Epidermal melanocyte (primary cell): ENCODE measurements around the gene KIF4A.

Experiments used
- DNase-seq: peaks from one replicate; pipeline ENCODE4 v3.0.0; 2011; ENCODE audit warnings: low spot score; ENCODE audit not compliant: insufficient read length

Gene KIF4A

DNA sequence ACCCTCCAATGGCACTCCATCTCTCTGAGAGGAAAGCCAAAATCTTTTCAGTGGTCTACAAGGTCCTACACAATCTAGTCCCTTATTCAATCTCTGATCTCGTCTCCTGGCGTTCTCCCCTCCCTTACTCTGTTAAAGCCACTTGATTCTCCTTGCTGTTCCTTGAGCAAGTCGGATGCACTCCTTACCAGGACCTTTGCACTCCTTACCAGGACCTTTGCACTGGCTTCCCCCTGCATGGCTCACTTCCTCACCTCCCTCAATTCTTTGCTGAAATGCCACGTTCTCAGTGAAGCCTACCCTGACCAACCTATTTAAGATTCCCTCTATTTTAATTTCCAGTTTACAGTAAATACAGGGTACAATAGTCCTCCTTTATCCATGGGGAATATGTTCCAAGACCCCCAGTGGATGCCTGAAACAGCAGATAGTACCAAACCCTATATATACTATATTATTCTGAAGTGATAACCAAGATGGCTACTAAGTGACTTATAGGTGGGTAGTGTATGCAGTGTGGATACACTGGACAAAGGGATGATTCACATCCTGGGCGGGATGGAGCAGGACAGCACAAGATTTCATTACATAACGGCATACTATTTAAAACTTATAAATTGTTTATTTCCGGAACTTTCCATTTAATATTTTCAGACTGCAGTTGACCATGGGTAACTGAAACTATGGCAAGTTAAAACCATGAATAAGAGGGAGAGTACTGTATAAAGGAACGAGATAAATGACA is 148.2 kb downstream of the KIF4A start:
- DNase-seq, result no peak

DNA sequence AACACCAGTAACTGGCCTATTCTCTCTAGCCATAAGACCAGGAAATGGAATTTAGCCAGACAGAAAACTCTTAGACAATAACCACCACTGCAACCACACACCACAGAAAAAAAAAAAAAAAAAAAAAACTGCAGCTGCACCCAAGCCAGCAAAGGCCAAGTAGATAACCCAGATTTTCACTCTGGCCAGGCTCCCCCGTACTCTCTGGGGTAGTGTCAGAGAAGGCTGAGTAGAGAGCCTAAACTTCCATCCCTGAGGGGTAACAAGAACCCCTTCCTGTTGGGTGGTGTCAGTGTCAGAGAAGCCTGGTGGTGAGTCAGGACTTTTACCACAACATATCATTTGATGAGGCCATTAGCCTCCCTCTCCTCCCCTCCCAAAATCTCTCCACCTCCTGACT is 149.1 kb downstream of the KIF4A start:
- DNase-seq, result no peak

DNA sequence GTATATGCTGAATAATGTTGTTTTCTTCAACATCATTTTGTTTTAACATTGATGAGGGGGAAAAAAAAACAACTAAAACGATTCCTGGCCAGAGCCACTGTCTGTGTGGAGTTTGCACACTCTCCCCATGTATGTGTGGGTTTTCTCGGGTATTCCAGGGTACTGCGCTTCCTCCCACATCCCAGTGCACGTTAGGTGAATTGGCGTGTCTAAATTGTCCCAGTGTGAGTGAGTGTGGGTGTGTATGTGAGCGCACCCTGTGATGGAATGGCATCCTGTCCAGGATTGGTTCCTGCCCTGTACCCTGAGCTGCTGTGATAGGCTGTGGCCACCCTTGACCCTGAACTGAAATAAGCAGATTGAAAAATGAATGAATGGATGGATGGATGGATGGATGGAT is 152.3 kb downstream of the KIF4A start:
- no peak for DNase-seq

DNA sequence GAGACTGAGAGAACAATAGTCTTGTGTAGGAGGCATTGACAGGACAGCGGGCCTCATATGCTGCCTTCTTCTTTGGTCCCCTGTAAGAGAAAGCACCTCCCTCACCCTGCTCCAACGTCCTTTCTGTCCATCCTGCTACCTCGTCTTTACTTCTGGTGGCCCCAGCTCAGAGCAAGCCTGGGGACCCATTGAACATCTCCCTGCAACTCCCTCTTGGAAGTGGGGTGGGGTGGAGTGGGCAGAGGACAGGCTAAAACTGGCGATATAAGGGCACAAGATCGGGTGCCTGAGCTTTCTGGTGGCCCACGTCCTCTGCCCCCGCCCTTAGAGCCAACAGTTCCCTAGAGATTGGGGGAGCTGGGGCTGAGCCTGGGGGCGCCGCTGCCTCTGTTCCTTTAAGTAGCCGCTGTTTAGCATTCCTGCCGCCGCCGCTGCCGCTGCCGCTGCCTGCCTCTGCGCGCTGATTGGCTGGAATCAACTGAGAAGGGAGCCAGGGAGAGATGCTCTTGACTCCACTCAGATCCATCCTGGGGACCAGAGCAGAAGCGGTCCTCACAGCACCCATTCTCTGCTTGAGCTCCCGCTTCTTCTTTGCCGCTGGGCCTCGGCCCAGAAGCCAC is 154.5 kb downstream of the KIF4A start, which contains the start of gene DLG3:
TSS of gene DLG3 (plus strand) at position 510 of the 620 bp plus-strand sequence. CDS start 367 bp downstream, outside the sequence.
- no peak for DNase-seq

DNA sequence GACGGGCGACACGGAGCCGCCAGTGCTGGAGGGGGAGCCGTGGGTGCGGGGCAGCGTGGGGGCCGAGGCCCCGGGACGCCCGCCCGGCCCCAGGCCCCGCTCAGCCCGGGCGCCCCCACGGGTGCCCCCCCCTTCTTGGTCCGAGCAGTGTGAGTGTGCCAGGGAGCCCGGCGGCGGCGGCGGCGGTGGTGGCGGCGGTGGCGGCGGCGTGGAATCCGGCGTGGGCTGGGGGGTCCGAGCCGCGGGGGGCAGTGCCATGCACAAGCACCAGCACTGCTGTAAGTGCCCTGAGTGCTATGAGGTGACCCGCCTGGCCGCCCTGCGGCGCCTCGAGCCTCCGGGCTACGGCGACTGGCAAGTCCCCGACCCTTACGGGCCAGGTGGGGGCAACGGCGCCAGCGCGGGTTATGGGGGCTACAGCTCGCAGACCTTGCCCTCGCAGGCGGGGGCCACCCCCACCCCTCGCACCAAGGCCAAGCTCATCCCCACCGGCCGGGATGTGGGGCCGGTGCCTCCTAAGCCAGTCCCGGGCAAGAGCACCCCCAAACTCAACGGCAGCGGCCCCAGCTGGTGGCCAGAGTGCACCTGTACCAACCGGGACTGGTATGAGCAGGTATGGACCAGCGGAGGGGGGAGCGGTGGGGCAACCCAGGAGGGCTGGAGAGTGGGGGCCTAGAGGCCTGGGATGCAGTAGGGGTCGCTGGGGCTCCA is 155.2 kb downstream of the KIF4A start:
- no peak for DNase-seq

DNA sequence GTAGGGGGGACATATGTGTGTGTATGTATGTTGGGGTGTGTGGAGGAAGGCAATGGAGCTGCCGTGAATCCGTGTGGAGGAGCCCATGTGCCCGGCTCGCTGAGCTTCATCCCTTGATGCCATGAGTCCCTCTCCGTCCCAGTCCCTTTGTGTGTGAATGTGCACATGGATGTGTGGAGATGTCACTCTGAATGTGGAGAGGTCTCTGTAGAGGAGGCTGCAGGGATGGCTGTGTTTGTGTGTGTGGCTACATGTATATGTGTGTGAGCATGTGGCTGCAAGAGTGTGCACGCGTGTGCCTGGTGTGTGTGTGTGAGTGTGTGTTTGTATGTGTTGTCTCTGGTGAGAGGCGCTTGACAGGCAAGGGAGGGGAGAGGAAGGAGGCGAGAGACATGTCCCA is 156.0 kb downstream of the KIF4A start:
- DNase-seq, result no peak

DNA sequence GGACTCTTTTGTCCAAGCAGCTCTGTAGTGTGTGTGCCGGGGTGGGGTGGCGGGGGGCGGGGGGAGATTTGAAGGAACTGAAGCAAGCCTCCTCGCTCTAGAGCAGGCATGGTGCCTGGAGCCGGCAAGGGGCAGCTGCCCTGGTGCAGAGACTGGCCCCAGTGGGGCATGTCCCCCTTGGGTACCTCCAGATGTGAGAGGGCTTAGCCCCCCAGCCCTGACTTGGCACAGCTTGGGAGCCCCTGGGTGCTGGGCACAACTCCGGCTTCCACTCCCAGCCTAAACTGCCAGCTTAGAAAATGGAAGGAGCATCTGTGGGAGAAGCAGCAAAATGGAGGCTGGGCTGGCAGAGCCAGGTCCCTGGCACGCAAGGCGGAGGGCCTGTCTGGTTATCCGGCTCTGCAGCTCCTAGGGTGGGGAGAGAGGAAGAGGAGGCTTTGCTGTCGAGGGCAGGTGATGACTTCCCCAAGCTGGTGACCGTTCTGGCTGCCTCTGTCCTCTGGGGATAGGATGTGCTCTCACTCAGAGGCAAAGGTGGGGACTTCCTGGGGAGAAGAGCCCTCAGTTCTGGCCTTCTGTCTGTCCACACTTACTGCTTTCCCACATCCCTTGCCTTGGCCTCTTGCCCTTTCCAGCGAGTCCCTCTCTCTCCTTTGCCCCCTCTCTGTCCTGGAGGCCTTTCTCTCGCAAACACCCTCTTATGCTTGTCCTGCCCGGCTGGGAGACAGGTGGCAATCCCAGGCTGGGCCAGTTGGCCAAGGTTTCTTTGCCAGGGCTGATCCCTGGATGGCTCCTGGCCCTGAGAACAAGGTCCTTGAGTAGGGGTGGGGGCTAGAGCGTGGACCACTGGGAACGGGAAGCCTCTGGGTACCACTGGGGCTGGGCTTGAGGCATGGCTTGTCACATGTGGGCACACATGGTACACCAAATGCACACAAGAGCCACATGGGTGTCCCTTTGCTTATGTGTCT is 156.8 kb downstream of the KIF4A start:
- no peak for DNase-seq

DNA sequence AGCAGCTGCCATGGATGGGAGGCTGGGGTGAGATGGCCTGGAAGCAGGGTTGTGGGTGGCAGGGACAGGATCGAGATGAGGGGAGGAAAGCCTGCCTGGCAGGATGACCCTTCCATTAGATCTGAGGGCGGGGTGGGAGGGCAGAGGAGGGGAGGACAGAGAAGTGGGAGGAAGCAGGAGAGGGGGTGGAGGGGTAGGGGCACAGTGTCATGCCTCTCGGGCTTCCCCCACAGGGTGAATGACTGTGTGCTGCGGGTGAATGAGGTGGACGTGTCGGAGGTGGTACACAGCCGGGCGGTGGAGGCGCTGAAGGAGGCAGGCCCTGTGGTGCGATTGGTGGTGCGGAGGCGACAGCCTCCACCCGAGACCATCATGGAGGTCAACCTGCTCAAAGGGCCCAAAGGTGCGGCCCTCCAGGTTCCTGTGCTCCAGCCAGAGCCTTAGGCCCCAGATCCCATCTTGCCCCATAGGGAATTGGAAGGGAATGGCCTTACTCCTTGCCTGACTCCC is 159.6 kb downstream of the KIF4A start:
- DNase-seq, result no peak

DNA sequence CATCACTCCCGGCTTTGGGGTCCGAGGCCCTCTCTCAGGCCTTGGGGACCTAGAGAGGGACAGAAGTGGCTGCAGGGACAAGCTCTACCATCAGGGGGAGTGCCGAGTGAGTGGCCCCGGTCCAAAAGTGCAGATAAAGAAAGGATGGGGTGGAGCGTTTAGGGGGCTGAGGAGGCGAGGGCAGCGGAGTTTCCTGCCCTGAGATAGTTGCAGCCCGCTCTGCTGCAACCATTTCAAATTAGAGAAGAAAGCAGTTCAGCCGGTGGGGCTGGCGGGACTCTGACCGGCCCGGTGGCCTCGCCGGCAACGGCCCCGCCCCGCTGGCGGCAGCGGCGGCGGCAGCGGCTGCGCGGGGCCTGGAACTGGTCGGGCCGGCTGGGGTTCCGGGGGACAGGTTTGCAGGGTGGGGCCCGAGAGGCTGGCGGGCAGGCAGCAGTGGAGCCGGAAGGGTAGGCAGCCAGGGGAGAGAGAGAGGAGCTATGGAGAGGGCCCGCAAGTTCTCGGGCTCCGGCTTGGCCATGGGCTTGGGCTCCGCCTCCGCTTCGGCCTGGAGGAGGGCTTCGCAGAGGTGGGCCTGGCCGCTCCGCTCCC is 162.3 kb downstream of the KIF4A start:
- DNase-seq, result peak; percentile 43

DNA sequence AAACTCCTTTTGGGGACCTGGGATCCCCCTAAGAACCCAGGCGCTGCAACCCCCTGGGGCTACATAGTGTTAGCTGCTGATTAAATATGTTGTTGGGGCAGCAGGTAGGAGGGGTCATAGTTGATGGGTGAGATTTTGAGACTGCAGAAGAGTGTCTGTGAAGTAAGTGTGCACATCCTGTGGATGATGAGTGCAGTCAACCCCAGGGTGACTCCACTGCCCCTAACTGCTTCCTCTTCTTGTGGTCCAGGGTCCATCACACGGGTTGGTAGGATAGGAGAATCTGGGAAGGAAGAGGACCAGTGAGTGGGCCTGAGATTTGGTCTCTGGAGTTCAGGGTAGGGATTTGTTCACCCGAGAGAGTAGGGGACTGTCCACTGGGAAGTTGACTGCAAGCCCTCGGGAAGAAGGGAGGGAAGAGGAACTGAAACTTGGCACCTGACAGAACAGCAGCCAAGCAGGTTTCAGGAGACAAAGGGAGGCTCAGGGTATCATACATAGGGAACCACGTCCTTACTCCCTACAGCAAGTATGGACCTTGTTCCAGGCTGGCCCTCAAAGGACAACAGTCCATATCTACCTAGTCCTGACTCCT is 163.2 kb downstream of the KIF4A start:
- no peak for DNase-seq

DNA sequence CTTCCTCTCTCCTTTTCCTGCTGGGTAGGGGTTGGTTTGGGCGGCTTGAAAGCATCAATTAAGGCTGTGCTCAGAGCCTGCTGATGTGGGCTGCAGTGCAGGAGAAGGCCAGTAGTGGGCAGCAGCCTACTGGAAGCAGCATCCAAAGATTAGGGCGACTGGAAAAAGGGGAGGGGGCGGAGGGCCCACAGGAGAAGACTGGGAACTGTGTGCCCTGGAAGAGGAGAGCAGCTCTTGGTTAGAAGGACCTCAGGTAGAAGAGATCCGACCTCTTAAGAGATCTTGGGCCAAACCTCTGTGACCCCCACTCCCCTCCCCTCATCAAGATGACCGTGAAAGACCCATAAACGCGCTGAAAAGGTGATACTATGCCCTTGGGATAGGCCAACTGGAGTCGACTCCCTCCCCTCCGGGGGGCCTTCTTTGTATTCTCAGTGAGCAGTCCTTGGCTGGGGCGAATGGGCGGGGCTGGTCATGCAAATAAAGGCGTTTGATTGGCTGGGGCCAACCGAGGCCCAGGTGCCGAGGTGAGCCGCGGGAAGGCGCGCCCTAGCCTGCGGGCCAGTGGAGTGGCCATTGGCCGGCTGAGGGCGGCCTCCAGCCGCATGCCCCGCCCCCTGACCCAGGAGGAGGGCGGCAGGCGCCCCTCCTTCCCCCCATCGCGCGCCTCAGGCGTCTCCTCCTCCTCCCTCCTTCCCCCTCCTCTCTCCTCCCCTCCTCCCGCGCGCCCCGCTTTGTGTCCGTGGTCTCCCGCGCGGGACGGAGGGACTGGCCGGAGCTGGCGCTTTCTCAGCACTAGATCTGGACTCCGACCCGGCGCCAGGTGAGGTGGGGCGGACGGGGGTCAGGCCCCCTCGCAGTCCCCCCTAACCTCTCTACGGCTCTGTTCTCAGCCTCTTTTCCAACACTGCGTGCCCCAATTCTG is 164.8 kb downstream of the KIF4A start:
- DNase-seq, result peak; percentile 53

DNA sequence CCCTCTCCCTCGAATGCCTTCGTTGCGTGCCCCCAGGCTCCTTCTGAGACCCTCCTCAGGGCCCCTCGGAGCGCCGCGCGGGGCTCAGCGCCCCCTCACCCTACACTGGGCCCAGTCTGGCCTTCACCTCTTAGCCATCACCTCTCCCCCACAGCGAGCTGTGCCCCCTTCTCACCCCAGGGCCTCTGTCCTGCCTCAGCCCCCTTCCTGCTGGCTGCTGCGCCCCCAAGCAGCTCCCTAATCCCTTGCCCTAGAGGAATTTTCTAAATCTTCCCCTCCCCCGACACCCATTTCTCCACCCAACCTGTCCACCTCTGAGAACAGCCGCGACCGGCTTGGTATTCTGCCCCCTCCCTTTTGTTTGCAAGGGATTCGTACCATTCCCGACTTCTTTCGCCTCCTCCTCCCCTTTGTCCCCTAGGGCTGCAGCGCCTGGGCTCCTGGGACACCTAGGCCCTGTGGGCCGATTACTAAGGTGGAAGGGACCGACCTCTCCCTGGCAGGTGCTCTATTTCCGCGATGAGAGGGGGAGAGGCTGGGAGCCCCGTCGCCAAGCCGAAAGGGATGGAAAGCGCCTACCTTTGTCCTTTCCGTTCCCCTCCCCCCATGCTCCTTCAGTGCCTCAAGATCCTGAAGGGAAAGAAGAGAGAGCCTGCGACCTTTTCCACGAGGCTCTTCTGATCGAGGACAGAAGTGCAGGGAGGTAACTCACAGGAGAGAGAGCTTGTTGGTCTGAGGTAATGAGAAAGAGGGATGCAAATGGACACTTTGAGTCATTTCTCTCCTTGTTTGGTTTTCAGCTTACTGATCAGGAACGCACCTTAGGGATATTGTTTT is 165.7 kb downstream of the KIF4A start:
- DNase-seq, result no peak

DNA sequence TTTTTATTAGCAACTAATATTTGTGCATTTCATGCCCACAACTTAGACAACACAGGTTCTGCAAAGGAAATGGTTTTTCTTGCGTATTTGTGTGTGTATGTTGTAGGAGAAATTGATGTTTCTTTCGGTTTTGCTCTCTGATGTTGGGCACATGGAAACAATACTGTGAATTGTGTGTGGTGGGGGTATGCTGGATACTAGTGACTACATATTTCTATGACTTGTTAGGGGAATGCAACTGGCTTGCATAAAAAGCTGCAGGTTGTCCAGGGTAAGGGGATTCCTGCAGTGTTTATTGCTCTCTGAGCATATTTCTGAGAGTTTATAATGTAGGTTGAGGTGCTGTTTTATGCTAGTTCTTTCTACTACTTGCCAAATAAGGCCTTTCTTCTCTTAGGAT is 166.4 kb downstream of the KIF4A start:
- no peak for DNase-seq

DNA sequence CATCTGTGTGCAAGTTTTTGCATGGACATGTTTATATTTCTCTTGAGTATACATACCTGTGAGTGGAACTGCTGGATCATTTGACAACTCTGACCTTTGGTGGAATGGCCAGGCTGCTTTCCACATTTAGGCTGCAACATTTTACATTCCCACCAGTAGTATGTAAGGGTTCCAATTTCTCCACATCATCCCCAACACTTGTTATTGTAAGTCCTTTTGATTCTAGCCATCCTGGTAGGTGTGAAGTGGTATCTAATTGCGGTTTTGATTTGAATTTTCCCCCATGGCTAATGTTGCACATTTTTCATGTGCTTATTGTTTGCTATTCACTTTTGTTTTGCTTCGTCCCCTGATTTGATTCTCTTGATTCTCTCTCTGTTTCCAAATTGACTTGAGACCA is 171.1 kb downstream of the KIF4A start:
- DNase-seq, result no peak

DNA sequence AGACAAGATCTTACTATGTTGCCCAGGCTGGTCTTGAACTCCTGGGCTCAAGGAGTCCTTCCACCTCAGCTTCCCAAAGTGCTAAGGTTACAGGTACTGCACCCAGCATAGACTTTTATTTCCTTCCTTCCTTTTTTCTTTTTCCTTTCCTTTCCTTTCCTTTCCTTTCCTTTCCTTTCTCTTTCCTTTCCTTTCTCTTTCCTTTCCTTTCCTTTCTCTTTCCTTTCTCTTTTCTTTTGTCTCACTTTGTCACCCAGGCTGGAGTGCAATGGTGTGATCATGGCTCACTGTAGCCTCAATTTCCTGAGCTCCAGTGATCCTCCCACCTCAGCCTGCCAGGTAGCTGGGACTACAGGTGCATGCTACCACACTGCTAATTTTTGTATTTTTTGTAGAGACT is 174.1 kb downstream of the KIF4A start:
- no peak for DNase-seq

DNA sequence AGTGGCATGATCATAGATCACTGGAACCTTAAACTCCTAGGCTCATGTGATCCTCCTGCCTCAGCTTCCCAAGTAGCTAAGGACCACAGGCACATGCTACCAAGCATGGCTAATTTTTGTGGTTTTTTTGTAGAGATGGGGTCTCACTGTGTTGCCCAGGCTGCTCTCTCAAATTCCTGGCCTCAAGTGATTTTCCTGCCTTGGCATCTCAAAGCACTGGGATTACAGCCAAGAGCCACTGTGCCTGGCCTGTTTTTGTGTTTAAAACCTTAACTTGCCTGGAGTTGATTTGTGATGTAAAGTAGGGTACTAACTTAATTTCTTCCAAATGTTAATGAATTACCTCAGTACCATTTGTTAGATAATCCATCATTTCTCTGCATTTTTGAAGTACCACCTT is 177.1 kb downstream of the KIF4A start:
- DNase-seq, result no peak

DNA sequence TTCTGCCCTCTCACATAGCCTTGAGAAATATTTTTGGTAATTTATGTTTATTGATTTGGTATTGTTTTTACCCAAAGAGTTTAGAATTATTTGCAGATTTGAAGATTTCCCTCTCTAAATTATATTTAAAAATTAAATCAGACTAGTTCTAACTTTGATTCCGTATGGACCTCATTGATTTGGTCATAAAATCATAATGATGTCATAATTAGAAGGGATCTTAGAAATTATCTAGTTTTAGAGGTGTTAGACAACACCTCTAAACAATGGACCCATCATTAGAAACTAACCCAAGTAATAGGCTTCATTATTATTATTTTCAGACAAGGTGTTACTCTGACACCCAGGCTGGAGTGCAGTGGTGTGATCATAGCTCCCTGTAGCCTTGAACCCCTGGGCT is 178.8 kb downstream of the KIF4A start:
- DNase-seq, result no peak
